HPDE6-E6E7 (cell line): ENCODE measurements around the gene NEMP1.
A peak's percentile ranks its signal among the peaks of the same experiment; 100 is the strongest.
"Not testable (repeated sequence)": the region's sequence is repeated elsewhere in the genome, so short reads cannot be mapped to it uniquely, and the experiment has no call there.

ENCODE experiments used
- DNase-seq: peaks from one replicate; pipeline ENCODE4 v3.0.0; 2011; ENCODE audit warnings: missing footprints; ENCODE audit errors: extremely low spot score

Gene NEMP1

DNA sequence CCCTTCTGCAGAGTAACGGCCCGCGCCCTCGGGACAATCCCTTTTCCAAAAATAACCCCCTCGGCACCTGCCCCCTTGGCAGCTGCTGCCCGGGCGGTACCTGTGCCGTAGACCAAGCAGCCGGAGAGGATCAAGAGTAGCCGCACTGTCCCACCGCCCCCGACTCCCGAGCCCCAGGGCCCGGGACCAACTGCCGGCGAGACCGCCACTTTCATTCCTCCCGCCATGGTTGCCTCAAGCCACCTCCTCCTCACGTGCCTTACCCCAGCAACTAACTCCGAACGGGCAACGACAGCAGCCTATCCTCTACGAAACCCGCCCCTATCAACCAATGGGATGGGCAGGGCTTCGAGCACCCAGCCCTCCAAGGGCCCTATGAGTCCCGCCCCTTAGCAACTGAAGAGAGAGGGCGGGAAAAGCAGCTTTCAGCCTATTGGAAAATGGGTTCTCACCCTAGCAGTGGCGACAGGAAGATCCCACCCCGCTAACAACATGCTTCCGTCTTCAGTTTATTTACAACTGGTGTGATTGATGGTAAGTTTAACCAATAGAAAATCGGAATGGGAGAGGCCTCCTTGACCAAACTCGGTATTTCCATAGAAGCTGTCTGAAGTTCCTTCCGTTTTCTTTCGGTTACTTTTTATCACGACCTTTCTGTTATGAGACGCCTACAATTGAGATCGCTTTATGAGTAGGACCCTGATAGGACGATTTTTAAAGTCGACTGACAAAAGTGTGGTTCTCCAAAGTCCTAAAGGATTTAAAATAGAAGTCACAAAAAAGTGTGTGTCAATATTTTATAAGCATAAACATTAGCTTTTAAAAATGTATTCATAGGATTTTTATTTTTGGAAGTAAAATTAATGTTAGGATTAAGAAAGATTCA, at the start of gene NEMP1:
Gene NEMP1, minus strand, starts transcription at position 273 of the 886 bp plus-strand sequence. Its CDS starts 46 bp downstream, at position 227.
- peak; percentile 98 for DNase-seq

- DNase-seq: peak; percentile 83
Observed at GRCh38 chr12:57127726-57128518, 49.3 kb upstream of the NEMP1 start, which contains the start of gene LRP1. LRP1 (plus strand) TSS chr12:57128483; CDS start chr12:57128965, 482 bp downstream.

GRCh38 chr12:57127101-57127725, 48.6 kb upstream of the NEMP1 start:
- peak; percentile 58 for DNase-seq

DNA sequence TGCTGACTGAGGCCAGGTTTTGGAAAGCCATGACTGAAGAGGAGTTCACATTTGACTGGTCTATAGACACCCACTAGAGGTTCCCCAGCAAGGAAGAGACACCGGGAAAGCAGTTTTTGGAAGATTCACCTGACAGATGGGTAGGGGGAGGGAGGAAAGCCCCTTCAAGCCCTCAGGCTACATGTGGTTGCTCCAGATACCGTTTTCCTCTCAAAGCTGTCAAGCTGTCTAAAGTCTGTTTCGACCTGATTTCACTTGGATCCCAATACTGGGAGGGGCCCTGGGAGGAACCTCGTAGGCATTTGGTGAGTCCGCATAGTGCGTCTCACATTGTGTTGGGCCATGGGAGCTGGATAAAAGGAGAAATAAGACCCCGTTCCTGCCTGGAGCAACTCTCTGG, 48.0 kb upstream of the NEMP1 start:
- DNase-seq: no peak

DNA sequence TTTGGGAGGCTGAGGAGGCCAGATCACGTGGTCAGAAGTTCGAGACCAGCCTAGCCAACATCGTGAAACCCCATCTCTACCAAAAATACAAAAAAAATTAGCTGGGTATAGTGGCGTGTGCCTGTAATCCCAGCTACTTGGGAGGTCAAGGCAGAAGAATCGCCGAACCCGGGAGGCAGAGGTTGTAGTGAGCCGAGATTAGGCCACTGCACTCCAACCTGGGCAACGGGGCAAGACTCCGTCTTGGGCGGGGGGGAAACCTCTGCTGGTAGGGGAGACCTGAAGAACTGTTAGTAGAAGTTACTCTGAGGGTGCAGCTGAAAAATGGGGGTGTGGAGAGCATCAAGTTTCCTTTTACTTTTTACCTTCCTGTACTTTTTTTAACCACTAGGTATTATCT, 47.5 kb upstream of the NEMP1 start:
- DNase-seq: no peak

- DNase-seq: peak; percentile 63
Observed at GRCh38 chr12:57124261-57124877, 45.8 kb upstream of the NEMP1 start.

DNA sequence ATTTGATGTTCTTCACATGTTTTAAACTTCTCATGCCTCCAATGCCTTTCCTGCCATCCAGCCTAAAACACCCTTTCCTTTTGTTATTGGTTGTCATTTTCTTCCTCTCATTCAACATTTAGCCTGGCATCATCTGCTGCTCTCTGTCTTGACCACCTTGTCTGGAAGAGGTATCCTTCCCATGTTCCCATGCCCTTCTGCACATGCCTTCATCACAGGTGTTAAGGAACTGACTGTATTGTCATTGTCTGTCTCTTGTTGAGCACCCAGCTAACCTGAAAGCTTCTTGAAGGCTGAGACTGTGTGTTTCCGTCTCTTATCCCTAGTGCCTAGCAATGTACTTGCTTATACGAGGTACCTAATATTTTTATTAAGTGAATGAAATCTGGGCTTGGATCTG, 45.2 kb upstream of the NEMP1 start:
- no peak for DNase-seq

DNA sequence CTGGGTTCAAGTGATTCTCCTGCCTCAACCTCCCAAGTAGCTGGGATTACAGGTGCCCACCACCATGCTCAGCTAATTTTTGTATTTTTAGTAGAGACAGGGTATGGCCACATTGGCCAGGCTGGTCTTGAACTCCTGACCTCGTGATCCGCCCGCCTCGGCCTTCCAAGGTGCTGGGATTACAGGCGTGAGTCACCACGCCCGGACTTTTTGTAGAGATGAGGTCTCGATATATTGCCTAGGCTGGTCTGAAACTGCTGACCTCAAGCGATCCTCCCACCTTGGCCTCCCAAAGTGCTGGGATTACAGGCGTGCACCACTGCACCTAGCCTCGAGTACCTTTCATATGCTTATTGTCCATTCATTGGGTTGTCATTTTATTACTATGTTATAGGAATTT, 42.1 kb upstream of the NEMP1 start:
- not testable (repeated sequence) for DNase-seq

DNA sequence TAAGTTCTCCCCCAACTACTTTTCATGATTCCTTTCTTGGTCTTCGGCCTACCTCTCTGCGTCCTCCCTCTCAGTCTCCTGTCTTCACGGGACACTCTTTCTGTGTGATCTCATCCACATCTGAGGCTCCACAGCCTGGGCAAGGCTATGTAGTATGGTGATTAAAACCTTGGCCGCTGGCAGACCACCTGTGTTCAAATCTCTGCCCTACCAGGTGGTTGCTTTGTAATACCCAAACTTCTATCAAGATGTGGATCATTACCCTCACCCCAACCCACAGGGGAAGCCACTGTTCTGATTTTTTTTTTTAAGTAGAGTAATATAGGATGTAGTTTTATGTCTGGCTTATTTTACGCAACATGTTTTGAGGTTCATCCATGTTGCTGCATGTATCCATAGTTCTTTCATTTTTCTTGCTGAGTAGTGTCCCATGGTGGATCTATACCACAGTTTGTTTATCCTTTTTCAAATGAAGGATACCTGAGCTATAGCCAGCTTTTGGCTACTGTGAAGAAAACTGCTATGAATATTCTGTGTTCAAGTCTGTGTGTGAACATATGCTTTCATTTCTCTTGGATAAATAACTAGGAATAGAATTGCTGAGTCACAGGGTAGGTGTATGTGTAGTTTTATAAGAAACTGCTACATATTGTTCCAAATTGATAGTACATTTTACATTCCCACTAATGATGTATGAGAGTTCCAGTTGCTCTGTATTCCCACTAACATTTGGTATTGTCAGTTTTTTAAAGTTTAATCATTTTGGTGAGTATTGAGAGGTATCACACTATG, 40.9 kb upstream of the NEMP1 start:
- no peak for DNase-seq

- DNase-seq: peak; percentile 54
Observed at GRCh38 chr12:57118711-57119271, 40.2 kb upstream of the NEMP1 start.

GRCh38 chr12:57116580-57117281, 38.1 kb upstream of the NEMP1 start:
- no peak for DNase-seq

- DNase-seq: no peak
Observed at GRCh38 chr12:57112492-57113294, 34.1 kb upstream of the NEMP1 start.

DNA sequence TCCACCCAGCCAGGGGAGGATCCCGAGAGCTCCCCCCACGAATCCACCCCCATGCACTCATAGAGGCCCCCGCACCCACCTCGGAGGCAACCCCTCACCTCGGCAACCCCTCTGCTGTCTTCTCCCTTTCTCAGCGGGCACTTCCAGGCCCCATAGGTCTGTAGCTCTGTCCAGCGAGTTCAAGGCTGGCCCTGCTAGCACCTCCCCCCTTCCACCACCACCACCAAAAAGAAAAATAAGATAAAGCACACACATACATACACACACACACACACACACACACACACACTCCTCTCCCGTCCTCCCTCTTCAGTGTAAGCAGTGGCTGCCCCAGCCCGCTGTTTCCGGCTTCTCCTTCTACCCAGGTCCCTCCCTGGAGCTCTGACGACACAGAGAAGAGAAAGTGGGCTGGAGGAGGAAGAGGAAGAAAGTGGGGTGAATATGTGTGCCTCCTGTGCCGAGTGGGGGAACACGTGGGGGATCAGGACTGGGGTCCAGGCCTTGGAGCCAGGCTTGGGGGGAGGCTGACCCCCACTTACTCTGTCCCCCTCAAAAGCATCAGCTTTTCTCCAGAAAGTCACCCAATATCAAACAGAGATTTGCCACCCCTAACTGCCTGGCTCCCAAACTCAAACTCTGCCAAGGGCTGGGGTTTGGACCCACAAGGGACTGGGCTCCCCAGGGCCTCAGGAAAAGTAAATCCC, 32.6 kb upstream of the NEMP1 start, which contains the start of gene STAT6:
Gene STAT6, minus strand, starts transcription at position 332 of the 704 bp plus-strand sequence. CDS start 3,084 bp downstream, outside the sequence.
- DNase-seq: peak; percentile 66

DNA sequence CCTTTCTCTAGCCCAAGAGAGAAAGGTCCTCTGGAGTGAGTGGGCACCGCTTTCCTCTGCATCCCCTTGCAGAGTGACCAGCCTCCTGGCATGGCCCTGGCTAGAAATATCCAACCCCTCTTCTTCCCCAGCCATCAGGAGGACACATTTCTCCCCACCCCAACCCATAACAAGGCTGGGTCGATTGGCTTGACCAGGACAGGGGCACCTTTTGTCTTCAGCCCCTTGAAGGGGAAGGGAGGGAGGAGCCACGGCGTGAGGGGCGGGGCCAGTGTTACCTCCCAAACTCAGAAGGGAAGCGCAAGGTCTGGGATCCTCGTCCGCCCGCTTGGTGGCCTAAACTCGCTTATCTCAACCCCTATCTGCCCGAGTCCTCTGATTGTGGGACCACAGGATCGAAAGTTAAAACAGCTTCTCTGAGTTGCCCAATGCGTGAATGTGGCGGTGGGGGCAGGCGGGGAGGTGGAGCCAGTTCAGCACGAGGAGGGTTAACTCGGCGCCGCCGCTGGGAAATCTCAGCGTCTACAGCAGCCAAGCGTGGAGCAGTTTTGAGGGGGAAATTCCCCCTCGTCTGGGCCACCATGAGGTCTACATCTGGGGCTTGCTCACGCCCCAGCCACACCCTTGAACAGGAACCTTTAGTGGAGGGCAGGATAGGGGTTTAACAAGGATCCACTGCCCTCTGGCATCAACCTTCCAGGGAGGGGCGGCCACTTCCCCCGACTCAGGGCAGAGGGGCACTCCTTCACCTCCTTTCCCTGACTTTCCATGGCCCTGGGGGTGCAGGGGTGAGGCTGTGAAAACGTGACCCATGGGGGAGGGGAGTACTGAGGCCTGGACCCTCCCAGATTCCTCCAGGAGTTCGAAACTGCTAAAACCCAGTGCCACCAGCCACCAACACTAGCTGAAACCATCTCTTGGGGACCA, 31.8 kb upstream of the NEMP1 start:
- no peak for DNase-seq

DNA sequence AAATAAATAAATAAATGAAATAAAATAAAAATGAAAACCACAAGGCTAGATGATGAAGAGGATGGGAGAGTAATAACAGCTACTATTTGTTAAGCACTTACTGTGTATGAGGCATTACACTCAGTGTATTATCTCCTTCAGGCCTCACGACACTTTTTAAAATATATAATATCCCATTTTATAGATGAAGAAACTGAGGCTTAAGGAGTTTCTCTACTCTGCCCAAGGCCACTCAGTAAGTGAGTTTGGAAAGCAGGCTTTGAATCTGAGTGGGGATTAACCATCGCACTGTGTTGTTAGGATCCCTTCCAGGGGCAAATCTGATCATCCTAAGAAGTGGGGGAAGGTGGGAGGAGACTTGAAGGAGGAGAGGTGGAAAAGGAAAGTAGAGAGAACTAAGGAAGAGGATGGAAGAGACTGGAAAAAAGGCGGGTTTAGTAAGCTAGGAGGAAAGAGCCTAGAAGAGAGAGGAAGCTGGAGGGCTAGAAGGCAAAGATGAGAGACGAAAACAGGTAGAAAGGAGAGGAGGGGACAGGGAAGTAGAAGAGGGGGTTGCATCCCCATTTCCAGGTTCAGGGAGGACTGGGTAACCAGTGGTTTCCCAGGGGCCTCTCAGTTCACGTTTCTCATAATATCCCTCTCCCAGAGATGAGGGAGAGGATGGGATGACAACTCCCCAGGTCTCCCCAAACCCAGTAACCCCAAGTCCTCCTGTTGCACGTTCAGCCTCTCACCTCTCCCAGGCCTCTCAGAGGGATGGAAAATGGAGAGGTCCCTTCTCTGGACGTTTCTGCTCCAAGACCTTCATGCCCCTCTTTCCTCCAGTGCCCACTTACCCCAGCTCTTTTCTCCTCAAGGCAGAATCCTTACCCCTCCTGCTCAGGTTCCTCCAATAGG, 30.9 kb upstream of the NEMP1 start:
- DNase-seq: no peak
